GM12878 (cell line): ENCODE data around the gene NOP16. TPM values are rescaled to one million over a fixed set of nuclear protein-coding genes. Genes with fewer than 3 reads are reported as not detected.

Experiments
- ATAC-seq: fragments of 200-7000 bp; cut with Tn5 transposase; 3 replicates; pipeline ENCODE4 v1.9.1; 2020; ENCODE audit warnings: mild to moderate bottlenecking, moderate library complexity
- BruUV-seq: library from RNA; stranded (reverse); fragments of 400-500 nt; replicated peaks from 2 replicates; lab custom pipeline; 2021; lab: Mats Ljungman, UMichigan
- CTCF ChIA-PET: fragments of 300-600 bp; sonication (Branson Sonifier 250); formaldehyde crosslinking; extraction: SDS; loops from one replicate; lab custom pipeline; 2021; ENCODE audit warnings: inconsistent platforms; lab: Yijun Ruan, JAX
- POLR2A ChIA-PET: fragments of 350-600 bp; formaldehyde crosslinking; extraction: SDS; loops from one replicate; lab custom pipeline; 2021; ENCODE audit warnings: inconsistent platforms; lab: Charles Lee
- RAD21 ChIA-PET: fragments of 300-600 bp; sonication (Branson Sonifier 250); formaldehyde crosslinking; loops from one replicate; lab custom pipeline; 2023; ENCODE audit warnings: antibody characterized with exemption; ENCODE audit not compliant: unreplicated experiment; lab: Charles Lee
- SMC1A ChIA-PET: fragments of 300-600 bp; sonication (Branson Sonifier 250); formaldehyde crosslinking; loops from one replicate; lab custom pipeline; 2023; ENCODE audit not compliant: unreplicated experiment, uncharacterized antibody; lab: Charles Lee
- DNase-seq: peaks from one replicate; pipeline ENCODE4 v3.0.0-alpha.2; 2011; ENCODE audit warnings: low read depth, low spot score
- FAIRE-seq: peaks from 3 replicates; lab custom pipeline; 2011; peaks lifted over from hg19 to GRCh38; lab: Jason Lieb, UNC
- H2AFZ ChIP-seq: 2 replicates; pipeline ENCODE4 v1.6.0; 2011; ENCODE audit warnings: low read depth, low read length, control low read depth; ENCODE audit not compliant: control insufficient read depth
- H3K27ac ChIP-seq: 2 replicates; pipeline ENCODE4 v1.5.1; 2011; ENCODE audit warnings: control low read depth; ENCODE audit not compliant: control insufficient read depth, insufficient read depth
- H3K27me3 ChIP-seq, 2 experiments: replicated peaks in 1 of 2; 2 replicates each; pipeline versions ENCODE4 v1.6.0 to v1.6.1; 2011; ENCODE audit warnings: low read length in 1 of 2; ENCODE audit not compliant: control insufficient read depth in 2 of 2, insufficient read depth in 2 of 2
- H3K36me3 ChIP-seq, 2 experiments: 2 replicates each; pipeline ENCODE4 v1.5.1; 2011; ENCODE audit warnings: low read length in 1 of 2; ENCODE audit not compliant: control insufficient read depth in 2 of 2, insufficient read depth in 2 of 2
- H3K4me1 ChIP-seq: 2 replicates; pipeline ENCODE4 v1.6.1; 2011; ENCODE audit warnings: mild to moderate bottlenecking, low read length, moderate library complexity, mixed read lengths; ENCODE audit not compliant: control insufficient read depth, insufficient read depth
- H3K4me2 ChIP-seq: 2 replicates; pipeline ENCODE4 v1.6.0; 2011; ENCODE audit warnings: control low read depth; ENCODE audit not compliant: control insufficient read depth, insufficient read depth
- H3K4me3 ChIP-seq: fragments of 200-600 bp; sonication (generic); 2 replicates; pipeline ENCODE4 v1.5.1; 2016
- H3K79me2 ChIP-seq: 2 replicates; pipeline ENCODE4 v1.6.0; 2011; ENCODE audit warnings: low read length; ENCODE audit not compliant: control insufficient read depth, insufficient read depth
- H3K9ac ChIP-seq: 2 replicates; pipeline ENCODE4 v1.8.0; 2011; ENCODE audit warnings: low read length, control low read depth, mixed read lengths; ENCODE audit not compliant: control insufficient read depth, insufficient read depth
- H3K9me3 ChIP-seq: replicated peaks from 3 replicates; pipeline ENCODE4 v1.5.1; 2011; ENCODE audit warnings: mild to moderate bottlenecking, low read length; ENCODE audit not compliant: control insufficient read depth, insufficient read depth
- H4K20me1 ChIP-seq: 2 replicates; pipeline ENCODE4 v1.6.0; 2011; ENCODE audit not compliant: control insufficient read depth, insufficient read depth
- CBX3 ChIP-seq: fragments of 200-600 bp; sonication (generic); IDR thresholded peaks from 2 replicates; pipeline ENCODE4 v1.6.1; 2016; ENCODE audit warnings: low read depth, borderline replicate concordance
- STAT1 ChIP-seq: fragments of 450-650 bp; conservative IDR thresholded peaks from 2 replicates; pipeline ENCODE4 v1.6.1; 2014; ENCODE audit warnings: antibody characterized with exemption, mild to moderate bottlenecking
- ZBED1 ChIP-seq: IDR thresholded peaks from 2 replicates; pipeline ENCODE4 v1.6.1; 2016; ENCODE audit warnings: borderline replicate concordance
- ZNF24 ChIP-seq: fragments of 450-650 bp; IDR thresholded peaks from 2 replicates; pipeline ENCODE4 v1.6.1; 2017; ENCODE audit warnings: antibody characterized with exemption, mild to moderate bottlenecking
- WGBS: methylation state at CpG from one replicate; pipeline ENCODE4 v1.1.6; 2016; ENCODE audit warnings: low lambda C conversion rate; ENCODE audit not compliant: insufficient replicate concordance, insufficient coverage; ENCODE audit errors: missing lambda C conversion rate; 5-methylcytosine and 5-hydroxymethylcytosine counted together
- in situ Hi-C: fragments of 300-500 bp; cut with MboI; formaldehyde crosslinking; loops from 9 replicates; pipeline ENCODE4 v1.14.3; 2018; ENCODE audit warnings: mixed read lengths
- intact Hi-C: fragments of 100-400 bp; cut with micrococcal nuclease; formaldehyde crosslinking; loops from one replicate; pipeline ENCODE4 v1.14.2; 2022; ENCODE audit not compliant: unreplicated experiment
- polyA plus RNA-seq, 11 experiments: library from polyadenylated mRNA; depleted of rRNA in 4 of 11; unstranded in 6 of 11; stranded (reverse) in 5 of 11; fragments of >200 nt; fragmentation: Nextera tagmentation in 4 of 11; fragmentation: Illumina TruSeq in 1 of 11; extraction: Ambion mirVana in 4 of 11; extraction: Trizol in 1 of 11; gene quantifications; 1 replicate in 1 of 11; 2 replicates in 10 of 11; pipeline versions ENCODE4 v1.2.1 to v1.2.3, GENCODE V29; 2011 to 2016; ENCODE audit warnings: inconsistent platforms in 2 of 11, missing spikeins in 2 of 11, low read depth in 1 of 11
- total RNA-seq, 4 experiments: library from RNA; depleted of rRNA in 3 of 4; stranded (reverse); fragments of >200 nt in 3 of 4; fragmentation: Illumina TruSeq in 1 of 4; extraction: Trizol in 1 of 4; gene quantifications; 2 replicates each; pipeline versions ENCODE4 v1.2.1 to v1.2.3, GENCODE V29; 2013 to 2021
- TF ChIP-seq, protein P1 (sequence below): fragments of 450-650 bp; IDR thresholded peaks from 2 replicates; pipeline ENCODE4 v1.6.1; 2017; ENCODE audit warnings: low read depth, mild to moderate bottlenecking, moderate library complexity
- TF ChIP-seq, protein P2 (sequence below): IDR thresholded peaks from 2 replicates; pipeline ENCODE4 v1.6.1; 2012; ENCODE audit warnings: low read length, inconsistent platforms

NOP16 gene
- total and polyA plus RNA-seq, 10 of the 15 experiments (the other 5 are each of a cell fraction or from before 2014, with no cell fraction given), result 50.3 to 276 (median 116) TPM

DNA sequence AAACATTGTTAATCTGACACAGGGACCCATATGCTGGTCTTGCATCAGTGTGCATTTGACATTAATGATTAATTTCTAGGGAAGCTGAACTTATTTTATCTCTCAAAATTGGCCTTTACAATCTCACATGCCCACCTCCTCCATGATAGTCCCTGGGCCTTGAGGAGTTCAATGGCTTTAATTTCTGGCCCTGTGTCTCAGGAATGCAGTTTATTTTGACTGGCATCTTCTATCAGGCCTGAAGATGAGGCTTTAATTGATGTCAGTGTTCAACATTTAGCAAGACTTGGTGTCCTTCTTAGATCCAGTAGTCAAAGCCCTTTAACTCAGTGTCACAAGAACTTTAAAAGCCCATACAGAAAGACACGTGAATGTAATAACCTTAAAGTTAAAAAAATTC is 38.5 kb upstream of the NOP16 start:
- 33% methylated on average over 1 of the region's 1 CpG for WGBS
- H3K27ac ChIP-seq, result no peak overlapping the region
- no peak overlapping the region for H2AFZ ChIP-seq
- ChIA-PET POLR2A (interaction anchor here (0.6 kb wide), 1 partner anchor 21 kb away, joined by 4 read pairs; no protein-coding TSS in a partner anchor), RAD21 (no interaction called here)
- H4K20me1 ChIP-seq, result no peaks in the 10 kb centered on the region
- in situ Hi-C loops, result no loop called here
- BruUV-seq, result no TSS peak
- H3K27me3 ChIP-seq, result no peaks in the 10 kb centered on the region
- no peak for DNase-seq
- TF ChIP-seq ZNF24 (no peak), CBX3 (no peak), ZBED1 (no peak), STAT1 (no peak)
- TF ChIP-seq, protein P1, sequence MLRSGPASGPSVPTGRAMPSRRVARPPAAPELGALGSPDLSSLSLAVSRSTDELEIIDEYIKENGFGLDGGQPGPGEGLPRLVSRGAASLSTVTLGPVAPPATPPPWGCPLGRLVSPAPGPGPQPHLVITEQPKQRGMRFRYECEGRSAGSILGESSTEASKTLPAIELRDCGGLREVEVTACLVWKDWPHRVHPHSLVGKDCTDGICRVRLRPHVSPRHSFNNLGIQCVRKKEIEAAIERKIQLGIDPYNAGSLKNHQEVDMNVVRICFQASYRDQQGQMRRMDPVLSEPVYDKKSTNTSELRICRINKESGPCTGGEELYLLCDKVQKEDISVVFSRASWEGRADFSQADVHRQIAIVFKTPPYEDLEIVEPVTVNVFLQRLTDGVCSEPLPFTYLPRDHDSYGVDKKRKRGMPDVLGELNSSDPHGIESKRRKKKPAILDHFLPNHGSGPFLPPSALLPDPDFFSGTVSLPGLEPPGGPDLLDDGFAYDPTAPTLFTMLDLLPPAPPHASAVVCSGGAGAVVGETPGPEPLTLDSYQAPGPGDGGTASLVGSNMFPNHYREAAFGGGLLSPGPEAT, result no peak
- TF ChIP-seq, protein P2, sequence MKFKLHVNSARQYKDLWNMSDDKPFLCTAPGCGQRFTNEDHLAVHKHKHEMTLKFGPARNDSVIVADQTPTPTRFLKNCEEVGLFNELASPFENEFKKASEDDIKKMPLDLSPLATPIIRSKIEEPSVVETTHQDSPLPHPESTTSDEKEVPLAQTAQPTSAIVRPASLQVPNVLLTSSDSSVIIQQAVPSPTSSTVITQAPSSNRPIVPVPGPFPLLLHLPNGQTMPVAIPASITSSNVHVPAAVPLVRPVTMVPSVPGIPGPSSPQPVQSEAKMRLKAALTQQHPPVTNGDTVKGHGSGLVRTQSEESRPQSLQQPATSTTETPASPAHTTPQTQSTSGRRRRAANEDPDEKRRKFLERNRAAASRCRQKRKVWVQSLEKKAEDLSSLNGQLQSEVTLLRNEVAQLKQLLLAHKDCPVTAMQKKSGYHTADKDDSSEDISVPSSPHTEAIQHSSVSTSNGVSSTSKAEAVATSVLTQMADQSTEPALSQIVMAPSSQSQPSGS, result no peak
- TF ChIP-seq, all 136 proteins: peak for 0
- ATAC-seq (no peak), FAIRE-seq (no peak)
- no peaks in the 10 kb centered on the region; the same call in 2 of the 3 replicates for H3K9me3 ChIP-seq
- ChIA-PET SMC1A (no interaction called here), CTCF (interaction anchor here (1.4 kb wide), 1 partner anchor 10 kb away, joined by 5 read pairs; the partner anchor contains the start of gene CLTB)
- no peaks in the 10 kb centered on the region for H3K4me1 ChIP-seq
- no peaks in the 10 kb centered on the region for H3K79me2 ChIP-seq
- no peak overlapping the region for H3K4me2 ChIP-seq
- no peak overlapping the region for H3K9ac ChIP-seq
- no peaks in the 10 kb centered on the region for H3K36me3 ChIP-seq
- intact Hi-C loops, result no loop called here
- no peak overlapping the region for H3K4me3 ChIP-seq
